GM12878 (cell line): ENCODE results near the gene CD79A. TPM values are rescaled to one million over a fixed set of nuclear protein-coding genes. Genes with fewer than 3 reads are reported as not detected.
"Not testable (repeated sequence)": the region's sequence is repeated elsewhere in the genome, so short reads cannot be mapped to it uniquely, and the experiment has no call there.

Experiments used
- ATAC-seq: fragments of 200-7000 bp; cut with Tn5 transposase; 3 replicates; pipeline ENCODE4 v1.9.1; 2020; ENCODE audit warnings: mild to moderate bottlenecking, moderate library complexity
- BruUV-seq: library from RNA; stranded (reverse); fragments of 400-500 nt; replicated peaks from 2 replicates; lab custom pipeline; 2021; lab: Mats Ljungman, UMichigan
- CTCF ChIA-PET: fragments of 300-600 bp; sonication (Branson Sonifier 250); formaldehyde crosslinking; extraction: SDS; loops from one replicate; lab custom pipeline; 2021; ENCODE audit warnings: inconsistent platforms; lab: Yijun Ruan, JAX
- POLR2A ChIA-PET: fragments of 350-600 bp; formaldehyde crosslinking; extraction: SDS; loops from one replicate; lab custom pipeline; 2021; ENCODE audit warnings: inconsistent platforms; lab: Charles Lee
- RAD21 ChIA-PET: fragments of 300-600 bp; sonication (Branson Sonifier 250); formaldehyde crosslinking; loops from one replicate; lab custom pipeline; 2023; ENCODE audit warnings: antibody characterized with exemption; ENCODE audit not compliant: unreplicated experiment; lab: Charles Lee
- SMC1A ChIA-PET: fragments of 300-600 bp; sonication (Branson Sonifier 250); formaldehyde crosslinking; loops from one replicate; lab custom pipeline; 2023; ENCODE audit not compliant: unreplicated experiment, uncharacterized antibody; lab: Charles Lee
- DNase-seq: peaks from one replicate; pipeline ENCODE4 v3.0.0-alpha.2; 2011; ENCODE audit warnings: low read depth, low spot score
- FAIRE-seq: peaks from 3 replicates; lab custom pipeline; 2011; peaks lifted over from hg19 to GRCh38; lab: Jason Lieb, UNC
- H2AFZ ChIP-seq: 2 replicates; pipeline ENCODE4 v1.6.0; 2011; ENCODE audit warnings: low read depth, low read length, control low read depth; ENCODE audit not compliant: control insufficient read depth
- H3K27ac ChIP-seq: 2 replicates; pipeline ENCODE4 v1.5.1; 2011; ENCODE audit warnings: control low read depth; ENCODE audit not compliant: control insufficient read depth, insufficient read depth
- H3K27me3 ChIP-seq, 2 experiments: replicated peaks in 1 of 2; 2 replicates each; pipeline versions ENCODE4 v1.6.0 to v1.6.1; 2011; ENCODE audit warnings: low read length in 1 of 2; ENCODE audit not compliant: control insufficient read depth in 2 of 2, insufficient read depth in 2 of 2
- H3K36me3 ChIP-seq, 2 experiments: 2 replicates each; pipeline ENCODE4 v1.5.1; 2011; ENCODE audit warnings: low read length in 1 of 2; ENCODE audit not compliant: control insufficient read depth in 2 of 2, insufficient read depth in 2 of 2
- H3K4me1 ChIP-seq: 2 replicates; pipeline ENCODE4 v1.6.1; 2011; ENCODE audit warnings: mild to moderate bottlenecking, low read length, moderate library complexity, mixed read lengths; ENCODE audit not compliant: control insufficient read depth, insufficient read depth
- H3K4me2 ChIP-seq: 2 replicates; pipeline ENCODE4 v1.6.0; 2011; ENCODE audit warnings: control low read depth; ENCODE audit not compliant: control insufficient read depth, insufficient read depth
- H3K4me3 ChIP-seq: fragments of 200-600 bp; sonication (generic); 2 replicates; pipeline ENCODE4 v1.5.1; 2016
- H3K79me2 ChIP-seq: 2 replicates; pipeline ENCODE4 v1.6.0; 2011; ENCODE audit warnings: low read length; ENCODE audit not compliant: control insufficient read depth, insufficient read depth
- H3K9ac ChIP-seq: 2 replicates; pipeline ENCODE4 v1.8.0; 2011; ENCODE audit warnings: low read length, control low read depth, mixed read lengths; ENCODE audit not compliant: control insufficient read depth, insufficient read depth
- H3K9me3 ChIP-seq: replicated peaks from 3 replicates; pipeline ENCODE4 v1.5.1; 2011; ENCODE audit warnings: mild to moderate bottlenecking, low read length; ENCODE audit not compliant: control insufficient read depth, insufficient read depth
- H4K20me1 ChIP-seq: 2 replicates; pipeline ENCODE4 v1.6.0; 2011; ENCODE audit not compliant: control insufficient read depth, insufficient read depth
- NR2C1 ChIP-seq: fragments of 450-650 bp; IDR thresholded peaks from 2 replicates; pipeline ENCODE4 v1.6.1; 2017; ENCODE audit warnings: antibody characterized with exemption, mild to moderate bottlenecking, moderate library complexity
- RAD51 ChIP-seq: fragments of 450-650 bp; IDR thresholded peaks from 2 replicates; pipeline ENCODE4 v1.6.1; 2016; ENCODE audit warnings: moderate library complexity, mild to moderate bottlenecking, inconsistent platforms
- ZNF687 ChIP-seq: fragments of 450-650 bp; IDR thresholded peaks from 2 replicates; pipeline ENCODE4 v1.6.1; 2017; ENCODE audit warnings: mild to moderate bottlenecking, moderate library complexity
- ZSCAN29 ChIP-seq: fragments of 450-650 bp; IDR thresholded peaks from 2 replicates; pipeline ENCODE4 v1.6.1; 2017; ENCODE audit warnings: mild to moderate bottlenecking, moderate library complexity
- WGBS: methylation state at CpG from one replicate; pipeline ENCODE4 v1.1.6; 2016; ENCODE audit warnings: low lambda C conversion rate; ENCODE audit not compliant: insufficient replicate concordance, insufficient coverage; ENCODE audit errors: missing lambda C conversion rate; 5-methylcytosine and 5-hydroxymethylcytosine counted together
- in situ Hi-C: fragments of 300-500 bp; cut with MboI; formaldehyde crosslinking; loops from 9 replicates; pipeline ENCODE4 v1.14.3; 2018; ENCODE audit warnings: mixed read lengths
- intact Hi-C: fragments of 100-400 bp; cut with micrococcal nuclease; formaldehyde crosslinking; loops from one replicate; pipeline ENCODE4 v1.14.2; 2022; ENCODE audit not compliant: unreplicated experiment
- polyA plus RNA-seq, 11 experiments: library from polyadenylated mRNA; depleted of rRNA in 4 of 11; unstranded in 6 of 11; stranded (reverse) in 5 of 11; fragments of >200 nt; fragmentation: Nextera tagmentation in 4 of 11; fragmentation: Illumina TruSeq in 1 of 11; extraction: Ambion mirVana in 4 of 11; extraction: Trizol in 1 of 11; gene quantifications; 1 replicate in 1 of 11; 2 replicates in 10 of 11; pipeline versions ENCODE4 v1.2.1 to v1.2.3, GENCODE V29; 2011 to 2016; ENCODE audit warnings: inconsistent platforms in 2 of 11, missing spikeins in 2 of 11, low read depth in 1 of 11
- total RNA-seq, 4 experiments: library from RNA; depleted of rRNA in 3 of 4; stranded (reverse); fragments of >200 nt in 3 of 4; fragmentation: Illumina TruSeq in 1 of 4; extraction: Trizol in 1 of 4; gene quantifications; 2 replicates each; pipeline versions ENCODE4 v1.2.1 to v1.2.3, GENCODE V29; 2013 to 2021

The CD79A gene
- total and polyA plus RNA-seq, 10 of the 15 experiments (the other 5 are each of a cell fraction or from before 2014, with no cell fraction given) = 38.8 to 414 (median 282) TPM

DNA sequence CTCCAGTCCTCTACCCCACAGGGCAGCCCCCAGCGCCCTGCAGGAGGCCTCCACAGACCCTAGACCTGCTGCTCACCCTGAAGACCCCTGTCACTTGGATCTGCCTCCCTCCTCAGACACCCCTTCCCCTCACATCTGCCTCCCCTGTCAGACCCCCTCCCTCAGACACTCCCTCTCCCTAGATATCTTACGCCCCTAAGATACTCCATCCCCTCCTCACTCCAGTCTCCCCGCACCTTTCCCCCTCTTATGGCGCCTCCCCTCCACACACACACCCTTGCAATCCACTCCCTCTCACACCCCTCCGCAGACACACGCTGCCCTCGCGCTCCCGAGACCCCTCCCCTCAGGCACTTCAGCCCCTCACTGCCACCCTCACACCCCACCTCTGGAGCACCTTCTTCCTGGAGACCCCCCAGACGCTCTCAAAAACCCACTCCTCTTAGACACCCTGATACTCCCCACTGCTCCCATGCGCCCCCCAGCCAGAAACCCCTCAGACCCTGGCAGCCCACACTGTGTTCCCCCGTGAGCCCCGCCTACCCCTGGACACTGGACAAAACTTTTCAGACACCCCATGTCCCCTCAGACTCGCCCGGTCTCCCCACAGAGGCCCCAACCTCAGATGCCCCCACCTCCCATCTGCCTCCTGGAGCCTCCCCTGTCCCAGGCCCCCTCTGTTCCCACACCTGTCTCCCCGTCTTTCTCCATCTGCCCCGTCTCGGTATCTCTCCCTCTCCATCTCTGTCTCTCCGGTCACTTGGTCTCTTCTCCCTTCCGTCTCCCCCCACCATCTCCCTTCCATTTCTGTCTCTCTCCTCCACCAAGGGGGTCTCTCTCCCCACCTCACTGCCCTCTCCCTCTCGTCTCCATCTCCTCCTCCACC lies 36.7 kb downstream of the CD79A start (continued):
- TF ChIP-seq ZNF687 (no peak), RAD51 (no peak), ZSCAN29 (no peak), NR2C1 (no peak)

DNA sequence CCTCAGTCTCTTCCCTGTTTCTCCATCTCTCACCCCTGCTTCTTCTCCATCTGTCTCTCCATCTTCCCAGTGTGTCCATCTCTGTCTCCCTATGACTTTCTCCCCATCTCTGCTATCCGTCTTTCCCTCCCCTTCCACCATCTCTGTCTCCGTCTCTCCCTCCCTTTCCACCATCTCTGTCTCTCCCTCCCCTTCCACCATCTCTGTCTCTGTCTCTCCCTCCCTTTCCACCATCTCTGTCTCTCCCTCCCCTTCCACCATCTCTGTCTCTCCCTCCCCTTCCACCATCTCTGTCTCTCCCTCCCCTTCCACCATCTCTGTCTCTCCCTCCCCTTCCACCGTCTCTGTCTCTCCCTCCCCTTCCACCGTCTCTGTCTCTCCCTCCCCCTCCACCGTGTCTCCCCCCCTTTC lies 37.4 kb downstream of the CD79A start:
- intact Hi-C loops, ATAC-seq: not testable (repeated sequence)

More for the DNA sequence above, 37.4 kb downstream of the CD79A start:
- CTCF ChIA-PET, H3K27me3 ChIP-seq, H3K4me2 ChIP-seq, H4K20me1 ChIP-seq, H3K9me3 ChIP-seq, H3K4me3 ChIP-seq, H3K36me3 ChIP-seq, DNase-seq, H3K4me1 ChIP-seq, H3K79me2 ChIP-seq, H3K27ac ChIP-seq, H2AFZ ChIP-seq, BruUV-seq, H3K9ac ChIP-seq, in situ Hi-C loops, SMC1A ChIA-PET, RAD21 ChIA-PET, POLR2A ChIA-PET: not testable (repeated sequence)
- WGBS = 0% methylated on average over 1 of the region's 5 CpGs
- peak; percentile 27 for FAIRE-seq
